GM23248 (cell line): ENCODE measurements around the gene OPHN1. TPM values are rescaled to one million over a fixed set of nuclear protein-coding genes. Genes with fewer than 3 reads are reported as not detected.
"Not testable (repeated sequence)": the region's sequence is repeated elsewhere in the genome, so short reads cannot be mapped to it uniquely, and the experiment has no call there.

ENCODE experiments used
- DNase-seq: peaks from one replicate; pipeline ENCODE4 v3.0.0-alpha.2; 2015
- H2AFZ ChIP-seq: fragments of 200-600 bp; sonication (generic); 2 replicates; pipeline ENCODE4 v1.6.1; 2016; ENCODE audit warnings: antibody characterized with exemption
- H3F3A ChIP-seq: fragments of 200-600 bp; sonication (generic); 2 replicates; pipeline ENCODE4 v1.6.1; 2016; ENCODE audit warnings: mild to moderate bottlenecking, antibody characterized with exemption, mixed run types; ENCODE audit not compliant: insufficient read depth
- H3K27ac ChIP-seq: fragments of 200-600 bp; sonication (generic); 2 replicates; pipeline ENCODE4 v1.5.1; 2016; ENCODE audit warnings: mild to moderate bottlenecking
- H3K27me3 ChIP-seq: fragments of 200-600 bp; sonication (generic); replicated peaks from 2 replicates; pipeline ENCODE4 v1.6.1; 2016; ENCODE audit warnings: mild to moderate bottlenecking; ENCODE audit not compliant: insufficient read depth
- H3K36me3 ChIP-seq: fragments of 200-600 bp; sonication (generic); 2 replicates; pipeline ENCODE4 v1.6.1; 2016; ENCODE audit warnings: low read depth, mild to moderate bottlenecking
- H3K4me1 ChIP-seq: fragments of 200-600 bp; sonication (generic); 2 replicates; pipeline ENCODE4 v1.6.1; 2016; ENCODE audit warnings: mild to moderate bottlenecking; ENCODE audit not compliant: insufficient read depth
- H3K4me2 ChIP-seq: fragments of 200-600 bp; sonication (generic); one replicate; pipeline ENCODE4 v1.6.1; 2016; ENCODE audit warnings: mild to moderate bottlenecking; ENCODE audit not compliant: unreplicated experiment
- H3K4me3 ChIP-seq: fragments of 200-600 bp; sonication (generic); 2 replicates; pipeline ENCODE4 v1.5.1; 2016; ENCODE audit warnings: mild to moderate bottlenecking
- H3K79me2 ChIP-seq: fragments of 200-600 bp; sonication (generic); 2 replicates; pipeline ENCODE4 v1.6.1; 2016; ENCODE audit warnings: mild to moderate bottlenecking; ENCODE audit not compliant: insufficient read depth
- H3K9ac ChIP-seq: fragments of 200-600 bp; sonication (generic); 2 replicates; pipeline ENCODE4 v1.6.1; 2016; ENCODE audit warnings: mild to moderate bottlenecking
- H3K9me2 ChIP-seq: fragments of 200-600 bp; sonication (generic); 2 replicates; pipeline ENCODE4 v1.6.1; 2016; ENCODE audit warnings: mixed run types, mild to moderate bottlenecking, moderate library complexity; ENCODE audit not compliant: insufficient read depth
- H3K9me3 ChIP-seq: fragments of 200-600 bp; sonication (generic); one replicate; pipeline ENCODE4 v1.6.1; 2017; ENCODE audit warnings: low read depth
- H4K20me1 ChIP-seq: fragments of 200-600 bp; sonication (generic); 2 replicates; pipeline ENCODE4 v1.6.0; 2016; ENCODE audit not compliant: insufficient read depth
- EZH2 ChIP-seq: fragments of 200-600 bp; sonication (generic); IDR thresholded peaks from 2 replicates; pipeline ENCODE4 v1.6.1; 2018; ENCODE audit warnings: antibody characterized with exemption, mild to moderate bottlenecking; ENCODE audit not compliant: insufficient read depth, poor library complexity, severe bottlenecking
- EZH2phosphoT487 ChIP-seq: fragments of 200-600 bp; sonication (generic); IDR thresholded peaks from 2 replicates; pipeline ENCODE4 v1.6.1; 2018; ENCODE audit warnings: antibody characterized with exemption, moderate library complexity, mild to moderate bottlenecking, low read depth; ENCODE audit not compliant: insufficient read depth
- WGBS, 2 experiments: methylation state at CpG; one replicate each; pipeline ENCODE4 v1.1.6; 2015 to 2017; ENCODE audit warnings: low lambda C conversion rate in 2 of 2, low coverage in 1 of 2; ENCODE audit errors: missing lambda C conversion rate in 2 of 2; 5-methylcytosine and 5-hydroxymethylcytosine counted together
- in situ Hi-C: fragments of 300-500 bp; cut with MboI; formaldehyde crosslinking; loops from 2 replicates; pipeline ENCODE4 v1.15.0; 2020
- polyA plus RNA-seq: library from polyadenylated mRNA; unstranded; fragments of >200 nt; fragmentation: Nextera tagmentation; extraction: Ambion mirVana; gene quantifications from 2 replicates; pipeline ENCODE4 v1.2.1, GENCODE V29; 2016
- total RNA-seq: library from RNA; depleted of rRNA; stranded (reverse); fragments of >200 nt; shearing (Covaris generic); gene quantifications from 2 replicates; pipeline ENCODE4 v1.2.3, GENCODE V29; 2014

OPHN1 gene
- total and polyA plus RNA-seq, 2 experiments from 2014 or later: 4.3 to 4.5 TPM

- Histone ChIP-seq H4K20me1 (no peaks in the 10 kb centered on the region), H3K9me2 (no peaks in the 10 kb centered on the region), H3K9me3 (no peaks in the 10 kb centered on the region), H3K36me3 (no peaks in the 10 kb centered on the region), H3K4me3 (no peak overlapping the region), H3F3A (no peaks in the 10 kb centered on the region), H3K79me2 (0 out of 2 replicates have a peak, but pooled peaks cover 10% of the 10 kb centered on the region), H3K4me1 (no peaks in the 10 kb centered on the region), H3K27ac (no peak overlapping the region), H2AFZ (no peak overlapping the region), H3K9ac (no peak overlapping the region), H3K4me2 (no peak overlapping the region), H3K27me3 (no peaks in the 10 kb centered on the region)
- TF ChIP-seq EZH2 (no peak), EZH2phosphoT487 (no peak)
- 83 to 89% methylated on average over 6 of the region's 6 CpGs for WGBS, 2 experiments
- in situ Hi-C loops: no loop called here
- no peak for DNase-seq
These were observed 29.8 kb downstream of the OPHN1 start for GRCh38 chrX:68403522-68403921.

GRCh38 chrX:68403038-68403437, 30.3 kb downstream of the OPHN1 start:
- Histone ChIP-seq H3K9me3 (no peaks in the 10 kb centered on the region), H3K9ac (no peak overlapping the region), H2AFZ (no peak overlapping the region), H3K4me3 (no peak overlapping the region), H3K27me3 (no peaks in the 10 kb centered on the region), H3K36me3 (no peaks in the 10 kb centered on the region), H4K20me1 (no peaks in the 10 kb centered on the region), H3K4me2 (no peak overlapping the region), H3K27ac (no peak overlapping the region), H3K79me2 (0 out of 2 replicates have a peak, but pooled peaks cover 6% of the 10 kb centered on the region), H3F3A (no peaks in the 10 kb centered on the region), H3K4me1 (no peaks in the 10 kb centered on the region), H3K9me2 (no peaks in the 10 kb centered on the region)
- DNase-seq: no peak
- in situ Hi-C loops: no loop called here
- no peak for TF ChIP-seq EZH2
- no peak for TF ChIP-seq EZH2phosphoT487
- 64 to 80% methylated on average over 2 of the region's 2 CpGs for WGBS, 2 experiments

GRCh38 chrX:68402094-68402493, 31.2 kb downstream of the OPHN1 start:
- Histone ChIP-seq H3K9ac (no peak overlapping the region), H3K9me2 (no peaks in the 10 kb centered on the region), H3K27me3 (no peaks in the 10 kb centered on the region), H4K20me1 (no peaks in the 10 kb centered on the region), H3K4me2 (no peak overlapping the region), H3K36me3 (no peaks in the 10 kb centered on the region), H3K9me3 (no peaks in the 10 kb centered on the region), H3K79me2 (0 out of 2 replicates have a peak, but pooled peaks cover 3% of the 10 kb centered on the region), H3F3A (no peaks in the 10 kb centered on the region), H3K4me3 (no peak overlapping the region), H3K4me1 (no peaks in the 10 kb centered on the region), H2AFZ (no peak overlapping the region), H3K27ac (no peak overlapping the region)
- in situ Hi-C loops: no loop called here
- TF ChIP-seq EZH2 (no peak), EZH2phosphoT487 (no peak)
- 93 to 95% methylated on average over 2 of the region's 2 CpGs for WGBS, 2 experiments
- DNase-seq: no peak

GRCh38 chrX:68398291-68398690, 35.0 kb downstream of the OPHN1 start:
- DNase-seq: no peak
- no peaks in the 10 kb centered on the region for H3K4me1 ChIP-seq
- no peak overlapping the region for H3K4me2 ChIP-seq
- H3K9me3 ChIP-seq: no peaks in the 10 kb centered on the region
- 38 to 47% methylated on average over 3 of the region's 3 CpGs for WGBS, 2 experiments
- no peaks in the 10 kb centered on the region for H4K20me1 ChIP-seq
- 0 out of 2 replicates have a peak, but pooled peaks cover 3% of the 10 kb centered on the region for H3K79me2 ChIP-seq
- H3K9ac ChIP-seq: no peak overlapping the region
- H3K4me3 ChIP-seq: no peak overlapping the region
- H2AFZ ChIP-seq: no peak overlapping the region
- H3K27me3 ChIP-seq: no peaks in the 10 kb centered on the region
- H3K27ac ChIP-seq: no peak overlapping the region
- H3K36me3 ChIP-seq: no peaks in the 10 kb centered on the region
- no peaks in the 10 kb centered on the region for H3F3A ChIP-seq
- no peak for TF ChIP-seq EZH2phosphoT487
- in situ Hi-C loops: no loop called here
- no peaks in the 10 kb centered on the region for H3K9me2 ChIP-seq

- Histone ChIP-seq H3K79me2 (0 out of 2 replicates have a peak, but pooled peaks cover 3% of the 10 kb centered on the region), H3K4me1 (no peaks in the 10 kb centered on the region), H3K4me2 (no peak overlapping the region), H4K20me1 (no peaks in the 10 kb centered on the region), H3K27ac (no peak overlapping the region), H3K9me3 (no peaks in the 10 kb centered on the region), H3K27me3 (no peaks in the 10 kb centered on the region), H3K9me2 (no peaks in the 10 kb centered on the region), H3F3A (no peaks in the 10 kb centered on the region), H3K9ac (no peak overlapping the region), H2AFZ (no peak overlapping the region), H3K4me3 (no peak overlapping the region), H3K36me3 (no peaks in the 10 kb centered on the region)
- 25% methylated on average over 1 to 2 of the region's 2 CpGs for WGBS, 2 experiments
- peak; percentile 16 for DNase-seq
- no peak for TF ChIP-seq EZH2
- in situ Hi-C loops: no loop called here
These were observed 36.3 kb downstream of the OPHN1 start for GRCh38 chrX:68396953-68397352.

GRCh38 chrX:68389419-68389960, 43.8 kb downstream of the OPHN1 start:
- H3K79me2 ChIP-seq, H3K27ac ChIP-seq, H3K4me1 ChIP-seq, H3K9me3 ChIP-seq, in situ Hi-C loops, H2AFZ ChIP-seq, H3K9ac ChIP-seq, DNase-seq, H4K20me1 ChIP-seq, H3F3A ChIP-seq, H3K9me2 ChIP-seq, H3K4me3 ChIP-seq, H3K4me2 ChIP-seq, H3K36me3 ChIP-seq, H3K27me3 ChIP-seq: not testable (repeated sequence)
- WGBS, 2 experiments: 95% methylated on average over 2 to 3 of the region's 3 CpGs
